Measurements from ENCODE around the gene CDC42EP4.

The CDC42EP4 gene

DNA sequence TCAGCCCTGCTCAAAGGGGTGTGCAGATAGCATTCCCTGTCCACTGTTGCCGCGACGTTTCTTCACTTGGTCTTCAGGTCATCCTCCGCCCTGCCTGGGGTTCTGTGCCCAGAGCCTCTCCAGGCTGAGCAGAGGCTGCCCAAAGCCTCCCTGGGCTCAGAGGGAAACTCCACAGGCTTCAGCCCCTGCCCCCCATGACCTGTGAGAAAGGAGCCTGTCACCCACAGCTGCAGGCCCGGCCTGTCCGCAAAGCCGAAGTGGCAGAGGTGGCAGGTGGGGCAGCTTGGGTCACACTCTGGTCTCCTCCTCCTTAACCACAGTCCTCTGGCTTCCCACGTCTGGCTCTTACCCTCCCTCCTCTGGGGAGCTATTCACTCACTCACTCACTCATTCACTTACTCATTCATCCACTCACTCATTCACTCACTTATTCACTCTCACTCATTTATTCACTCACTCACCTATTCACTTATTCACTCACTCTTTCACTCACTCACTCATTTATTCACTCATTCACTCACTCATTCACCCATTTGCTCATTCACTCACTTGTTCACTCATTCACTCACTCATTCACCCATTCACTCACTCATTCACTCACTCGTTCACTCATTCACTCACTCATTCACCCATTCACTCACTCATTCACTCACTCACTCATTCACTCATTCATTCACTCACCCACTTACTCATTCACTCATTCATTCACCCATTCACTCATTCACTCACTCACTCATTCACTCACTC is 43.0 kb downstream of the CDC42EP4 start (continued):
- TF ChIP-seq ZNF558 (tag by site-specific recombination; IDR thresholded peaks at IDR 0.05) (no peak), OSR2 (tag by site-specific recombination; IDR thresholded peaks at IDR 0.05) (no peak), KLF17 (tag by site-specific recombination; IDR thresholded peaks at IDR 0.05) (0 out of 2 replicates have a peak, but pooled peaks have one; percentile 54), ZNF10 (tag by site-specific recombination; IDR thresholded peaks at IDR 0.05) (no peak), GFI1B (tag by site-specific recombination; IDR thresholded peaks at IDR 0.05) (no peak), ZNF24 (tag by site-specific recombination; IDR thresholded peaks at IDR 0.05) (peak; percentile 86), ZNF423 (tag by site-specific recombination; IDR thresholded peaks at IDR 0.05) (no peak), SALL2 (tag by site-specific recombination; IDR thresholded peaks at IDR 0.05; ENCODE audit: borderline replicate concordance) (no peak), ZNF571 (tag by site-specific recombination; IDR thresholded peaks at IDR 0.05) (no peak), ZNF701 (tag by site-specific recombination; IDR thresholded peaks at IDR 0.05) (no peak), ZNF114 (tag by site-specific recombination; IDR thresholded peaks at IDR 0.05) (no peak), SETDB1 (IDR thresholded peaks at IDR 0.05; ENCODE audit: insufficient read length, low read length) (no peak)
- TF ChIP-seq, protein P1, sequence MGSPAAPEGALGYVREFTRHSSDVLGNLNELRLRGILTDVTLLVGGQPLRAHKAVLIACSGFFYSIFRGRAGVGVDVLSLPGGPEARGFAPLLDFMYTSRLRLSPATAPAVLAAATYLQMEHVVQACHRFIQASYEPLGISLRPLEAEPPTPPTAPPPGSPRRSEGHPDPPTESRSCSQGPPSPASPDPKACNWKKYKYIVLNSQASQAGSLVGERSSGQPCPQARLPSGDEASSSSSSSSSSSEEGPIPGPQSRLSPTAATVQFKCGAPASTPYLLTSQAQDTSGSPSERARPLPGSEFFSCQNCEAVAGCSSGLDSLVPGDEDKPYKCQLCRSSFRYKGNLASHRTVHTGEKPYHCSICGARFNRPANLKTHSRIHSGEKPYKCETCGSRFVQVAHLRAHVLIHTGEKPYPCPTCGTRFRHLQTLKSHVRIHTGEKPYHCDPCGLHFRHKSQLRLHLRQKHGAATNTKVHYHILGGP (tag by site-specific recombination; IDR thresholded peaks at IDR 0.05) = no peak
- TF ChIP-seq, protein P2, sequence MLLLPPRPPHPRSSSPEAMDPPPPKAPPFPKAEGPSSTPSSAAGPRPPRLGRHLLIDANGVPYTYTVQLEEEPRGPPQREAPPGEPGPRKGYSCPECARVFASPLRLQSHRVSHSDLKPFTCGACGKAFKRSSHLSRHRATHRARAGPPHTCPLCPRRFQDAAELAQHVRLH (tag by site-specific recombination; IDR thresholded peaks at IDR 0.05) = peak; percentile 57; the same call in 1 of the 2 replicates

DNA sequence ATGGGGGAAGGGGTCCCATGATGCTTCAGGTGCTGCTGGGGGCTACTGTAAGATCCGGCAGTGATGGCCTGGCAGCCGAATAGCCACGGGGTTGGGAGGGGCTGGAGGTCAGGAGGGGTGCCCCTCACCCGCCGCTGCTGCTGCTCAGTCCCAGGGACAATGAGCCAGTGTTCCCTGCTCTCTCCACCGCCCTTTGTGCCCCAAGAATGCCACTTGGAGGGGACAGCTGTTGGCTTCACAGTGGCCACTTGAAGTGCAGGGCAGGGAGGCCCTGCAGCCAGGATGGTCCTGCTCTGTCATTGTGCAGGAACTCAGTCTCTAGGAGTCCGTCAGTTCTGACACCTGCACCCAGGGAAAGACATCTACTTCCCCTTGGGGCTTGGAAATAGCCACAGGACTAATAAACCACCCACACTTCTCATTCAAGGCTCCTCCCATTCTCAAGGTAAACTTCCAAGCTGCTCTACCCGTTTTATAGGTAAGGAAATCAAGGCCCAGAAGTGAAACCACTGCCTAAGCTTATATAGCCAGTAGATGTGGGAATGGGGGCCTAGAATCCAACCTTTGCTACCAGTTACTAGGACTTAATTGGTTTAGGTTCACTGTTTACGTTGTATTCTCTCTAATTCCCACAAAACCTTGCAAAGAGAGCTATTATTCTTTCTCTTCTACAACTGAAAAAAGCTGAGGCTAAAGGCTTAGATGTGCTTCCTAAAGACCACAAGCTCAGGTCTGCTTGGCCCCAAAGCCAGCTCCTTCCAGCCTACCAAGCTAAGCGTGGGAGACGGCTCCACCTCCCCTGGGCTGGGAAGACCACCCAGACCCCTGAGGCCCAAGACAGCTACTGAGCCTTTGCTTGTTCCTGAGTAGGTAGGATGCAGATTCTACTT is 43.9 kb downstream of the CDC42EP4 start:
- Histone ChIP-seq H3K27ac (ENCODE audit: extremely low read depth, low read depth, low read length) (no peak overlapping the region), H3K9me3 (ENCODE audit: control insufficient read depth, insufficient read depth, low read depth, low read length) (no peaks in the 10 kb centered on the region), H3K4me3 (ENCODE audit: low read depth, low read length) (no peak overlapping the region), H3K4me1 (ENCODE audit: control insufficient read depth, insufficient read depth, low read length) (no peaks in the 10 kb centered on the region), H3K36me3 (ENCODE audit: control insufficient read depth in 2 of 2, insufficient read depth in 1 of 2, low read length in 2 of 2) (no peaks in the 10 kb centered on the region)
- ChIA-PET CTCF (interaction anchor here (0.8 to 4.0 kb wide), 5 partner anchors 10 to 542 kb away, joined by 3 to 19 read pairs (median 4); no protein-coding TSS in a partner anchor), POLR2A (no interaction called here)
- TF ChIP-seq KLF7 (tag by site-specific recombination; IDR thresholded peaks at IDR 0.05; ENCODE audit: borderline replicate concordance) (no peak), ZNF24 (tag by site-specific recombination; IDR thresholded peaks at IDR 0.05) (no peak), ZNF707 (tag by site-specific recombination; IDR thresholded peaks at IDR 0.05) (no peak), ZNF747 (tag by site-specific recombination; IDR thresholded peaks at IDR 0.05) (no peak), ZNF239 (tag by site-specific recombination; IDR thresholded peaks at IDR 0.05) (no peak), ZSCAN30 (tag by site-specific recombination; IDR thresholded peaks at IDR 0.05) (no peak), ZBTB48 (tag by site-specific recombination; IDR thresholded peaks at IDR 0.05) (no peak), ZNF629 (tag by site-specific recombination; IDR thresholded peaks at IDR 0.05) (no peak), GFI1B (tag by site-specific recombination; IDR thresholded peaks at IDR 0.05) (no peak), ZNF335 (tag by site-specific recombination; conservative IDR thresholded peaks at IDR 0.05) (no peak), ZNF501 (tag by site-specific recombination; IDR thresholded peaks at IDR 0.05) (no peak), ZNF843 (tag by site-specific recombination; IDR thresholded peaks at IDR 0.05) (no peak)
- TF ChIP-seq, protein P3, sequence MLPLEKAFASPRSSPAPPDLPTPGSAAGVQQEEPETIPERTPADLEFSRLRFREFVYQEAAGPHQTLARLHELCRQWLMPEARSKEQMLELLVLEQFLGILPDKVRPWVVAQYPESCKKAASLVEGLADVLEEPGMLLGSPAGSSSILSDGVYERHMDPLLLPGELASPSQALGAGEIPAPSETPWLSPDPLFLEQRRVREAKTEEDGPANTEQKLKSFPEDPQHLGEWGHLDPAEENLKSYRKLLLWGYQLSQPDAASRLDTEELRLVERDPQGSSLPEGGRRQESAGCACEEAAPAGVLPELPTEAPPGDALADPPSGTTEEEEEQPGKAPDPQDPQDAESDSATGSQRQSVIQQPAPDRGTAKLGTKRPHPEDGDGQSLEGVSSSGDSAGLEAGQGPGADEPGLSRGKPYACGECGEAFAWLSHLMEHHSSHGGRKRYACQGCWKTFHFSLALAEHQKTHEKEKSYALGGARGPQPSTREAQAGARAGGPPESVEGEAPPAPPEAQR (tag by site-specific recombination; IDR thresholded peaks at IDR 0.05) = no peak

All from HEK293 (cell line).